ENCODE measurements around the gene HP. TPM values are rescaled to one million over a fixed set of nuclear protein-coding genes. Genes with fewer than 3 reads are reported as not detected.

Gene HP
- total and polyA plus RNA-seq, 2 of the 8 experiments (the other 6 are each of a cell fraction or from before 2014, with no cell fraction given) = not detected

- TF ChIP-seq SIX5 (IDR thresholded peaks at IDR 0.05; ENCODE audit: low read depth, low read length) (no peak), YY1 (IDR thresholded peaks at IDR 0.05; ENCODE audit: low read depth, low read length) (no peak), SUZ12 (IDR thresholded peaks at IDR 0.05; ENCODE audit: low read length) (no peak)
Measured at GRCh38 chr16:72015124-72015523, 39.2 kb upstream of the HP start (continued).

Measured in H1 (cell line).